ENCODE data around the gene DNAAF5.
"Not testable (repeated sequence)": the region's sequence is repeated elsewhere in the genome, so short reads cannot be mapped to it uniquely, and the experiment has no call there.

DNAAF5 gene

GRCh38 chr7:730501-731439 lies 4.3 kb downstream of the DNAAF5 start:
- FAIRE-seq, result no peak

GRCh38 chr7:731440-732085 lies 5.1 kb downstream of the DNAAF5 start:
- FAIRE-seq, result no peak

GRCh38 chr7:732094-732541 lies 5.6 kb downstream of the DNAAF5 start:
- no peak for FAIRE-seq

GRCh38 chr7:732556-732955 lies 6.1 kb downstream of the DNAAF5 start:
- no peak for FAIRE-seq

GRCh38 chr7:734214-734613 lies 7.7 kb downstream of the DNAAF5 start:
- FAIRE-seq, result no peak

GRCh38 chr7:734808-735207 lies 8.3 kb downstream of the DNAAF5 start:
- no peak for FAIRE-seq

GRCh38 chr7:738241-738640 lies 11.7 kb downstream of the DNAAF5 start:
- no peak for FAIRE-seq

GRCh38 chr7:738723-739454 lies 12.4 kb downstream of the DNAAF5 start:
- FAIRE-seq, result no peak

- no peak for FAIRE-seq
Observed at GRCh38 chr7:739455-739982, 13.0 kb downstream of the DNAAF5 start.

- no peak for FAIRE-seq
Observed at GRCh38 chr7:739983-740942, 13.8 kb downstream of the DNAAF5 start.

- no peak for FAIRE-seq
Observed at GRCh38 chr7:741191-741671, 14.7 kb downstream of the DNAAF5 start.

- FAIRE-seq, result no peak
Observed at GRCh38 chr7:741850-742249, 15.4 kb downstream of the DNAAF5 start.

GRCh38 chr7:742791-743190 lies 16.3 kb downstream of the DNAAF5 start:
- FAIRE-seq, result no peak

GRCh38 chr7:743341-744127 lies 17.0 kb downstream of the DNAAF5 start:
- FAIRE-seq, result not testable (repeated sequence)

- not testable (repeated sequence) for FAIRE-seq
Observed at GRCh38 chr7:744128-744520, 17.6 kb downstream of the DNAAF5 start.

GRCh38 chr7:744854-745430 lies 18.4 kb downstream of the DNAAF5 start:
- no peak for FAIRE-seq

GRCh38 chr7:745431-746154 lies 19.1 kb downstream of the DNAAF5 start:
- FAIRE-seq, result no peak

GRCh38 chr7:746155-747061 lies 19.9 kb downstream of the DNAAF5 start:
- no peak for FAIRE-seq

GRCh38 chr7:747186-747585 lies 20.7 kb downstream of the DNAAF5 start:
- FAIRE-seq, result no peak
